Endothelial cell of umbilical vein (primary cell): ENCODE results near the gene TCF7L2. TPM values are rescaled to one million over a fixed set of nuclear protein-coding genes. Genes with fewer than 3 reads are reported as not detected.

Experiments used
- BruUV-seq: library from RNA; stranded (reverse); fragments of 400-500 nt; replicated peaks from 2 replicates; lab custom pipeline; 2021; lab: Mats Ljungman, UMichigan
- CTCF ChIA-PET: fragments of 300-600, 350-600 bp; sonication (Branson Sonifier 250); formaldehyde crosslinking; loops from one replicate; lab custom pipeline; 2021; ENCODE audit warnings: antibody characterized with exemption, inconsistent platforms; lab: Charles Lee
- POLR2A ChIA-PET: fragments of 300-600, 350-600 bp; sonication (Branson Sonifier 250); formaldehyde crosslinking; loops from one replicate; lab custom pipeline; 2021; ENCODE audit warnings: antibody characterized with exemption, inconsistent platforms; lab: Charles Lee
- DNase-seq: peaks from one replicate; pipeline ENCODE4 v3.0.0-alpha.2; 2011; ENCODE audit warnings: low read depth, low spot score
- FAIRE-seq: peaks from 2 replicates; lab custom pipeline; 2011; peaks lifted over from hg19 to GRCh38; lab: Jason Lieb, UNC
- H2AFZ ChIP-seq: 2 replicates; pipeline ENCODE4 v1.6.0; 2012; ENCODE audit warnings: low read depth, low read length, control low read depth, inconsistent platforms
- H3K27ac ChIP-seq: 2 replicates; pipeline ENCODE4 v1.5.1; 2011; ENCODE audit warnings: low read depth, mild to moderate bottlenecking, control low read depth, low read length, moderate library complexity; ENCODE audit not compliant: insufficient read depth
- H3K27me3 ChIP-seq, 2 experiments: 2 replicates each; pipeline versions ENCODE4 v1.6.0 to v1.6.1; 2011; ENCODE audit warnings: low read length in 2 of 2, mixed read lengths in 1 of 2; ENCODE audit not compliant: control insufficient read depth in 2 of 2, insufficient read depth in 2 of 2
- H3K36me3 ChIP-seq, 2 experiments: 2 replicates in 1 of 2; 3 replicates in 1 of 2; pipeline ENCODE4 v1.5.1; 2011; ENCODE audit warnings: low read length in 2 of 2, mild to moderate bottlenecking in 1 of 2, moderate library complexity in 1 of 2; ENCODE audit not compliant: control insufficient read depth in 2 of 2, insufficient read depth in 2 of 2; ENCODE audit errors: extremely low read depth in 1 of 2
- H3K4me1 ChIP-seq: 3 replicates; pipeline ENCODE4 v1.5.1; 2011; ENCODE audit warnings: mild to moderate bottlenecking, low read length; ENCODE audit not compliant: control insufficient read depth, insufficient read depth; ENCODE audit errors: extremely low read depth
- H3K4me2 ChIP-seq: 2 replicates; pipeline ENCODE4 v1.6.1; 2011; ENCODE audit warnings: low read length, control low read depth, mixed read lengths; ENCODE audit not compliant: insufficient read depth
- H3K4me3 ChIP-seq, 3 experiments: fragments of 200-600 bp in 1 of 3; sonication (generic), shearing (Covaris generic) in 1 of 3; replicated peaks in 1 of 3; 2 replicates each; pipeline ENCODE4 v1.5.1; 2011 to 2016; ENCODE audit warnings: control low read depth in 3 of 3, low read length in 3 of 3, mild to moderate bottlenecking in 2 of 3, inconsistent platforms in 1 of 3, low read depth in 1 of 3, moderate library complexity in 1 of 3; ENCODE audit not compliant: insufficient read depth in 1 of 3
- H3K79me2 ChIP-seq: 2 replicates; pipeline ENCODE4 v1.6.0; 2012; ENCODE audit warnings: low read length, inconsistent platforms; ENCODE audit not compliant: control insufficient read depth, insufficient read depth
- H3K9ac ChIP-seq: replicated peaks from 2 replicates; pipeline ENCODE3; 2011; ENCODE audit warnings: low read length, control low read depth; ENCODE audit not compliant: insufficient read depth; ENCODE audit errors: extremely low read depth
- H3K9me1 ChIP-seq: replicated peaks from 3 replicates; pipeline ENCODE4 v1.6.0; 2011; ENCODE audit warnings: mild to moderate bottlenecking, low read length; ENCODE audit not compliant: control insufficient read depth, insufficient read depth; ENCODE audit errors: extremely low read depth
- H3K9me3 ChIP-seq: replicated peaks from 2 replicates; pipeline ENCODE4 v1.5.1; 2012; ENCODE audit warnings: low read length, inconsistent platforms; ENCODE audit not compliant: control insufficient read depth, insufficient read depth
- H4K20me1 ChIP-seq: replicated peaks from 2 replicates; pipeline ENCODE3; 2011; ENCODE audit warnings: mild to moderate bottlenecking, low read length; ENCODE audit not compliant: control insufficient read depth, insufficient read depth; ENCODE audit errors: extremely low read depth
- CTCF ChIP-seq, 2 donors: IDR thresholded peaks; 1 replicate in 1 of 2; 2 replicates in 1 of 2; pipeline ENCODE4 v1.5.1; 2011; ENCODE audit warnings: low read length in 2 of 2, mild to moderate bottlenecking in 2 of 2, moderate library complexity in 2 of 2, control low read depth in 1 of 2, inconsistent platforms in 1 of 2, low read depth in 1 of 2; ENCODE audit not compliant: insufficient read depth in 1 of 2; ENCODE audit errors: extremely low read depth in 1 of 2
- EZH2 ChIP-seq: IDR thresholded peaks from 2 replicates; pipeline ENCODE4 v1.6.1; 2012; ENCODE audit warnings: borderline replicate concordance, low read depth, mild to moderate bottlenecking, moderate library complexity, low read length, inconsistent platforms; ENCODE audit not compliant: severe bottlenecking
- FOS ChIP-seq: IDR thresholded peaks from 2 replicates; pipeline ENCODE4 v1.6.1; 2011; ENCODE audit warnings: mild to moderate bottlenecking, low read length, moderate library complexity, borderline replicate concordance; ENCODE audit not compliant: insufficient read depth
- GATA2 ChIP-seq: IDR thresholded peaks from 2 replicates; pipeline ENCODE4 v1.7.0; 2011; ENCODE audit warnings: low read depth, mild to moderate bottlenecking, moderate library complexity, mixed read lengths, low read length; ENCODE audit not compliant: insufficient read length, insufficient read depth
- JUN ChIP-seq: IDR thresholded peaks from 2 replicates; pipeline ENCODE4 v1.6.1; 2011; ENCODE audit warnings: borderline replicate concordance, low read depth; ENCODE audit not compliant: insufficient read length, insufficient read depth
- MAX ChIP-seq: IDR thresholded peaks from 2 replicates; pipeline ENCODE4 v1.6.1; 2011; ENCODE audit not compliant: insufficient read depth, insufficient read length
- MYC ChIP-seq: IDR thresholded peaks from one replicate; pipeline ENCODE4 v1.6.1; 2011; ENCODE audit warnings: mild to moderate bottlenecking, low read depth, low read length
- POLR2A ChIP-seq: IDR thresholded peaks from 2 replicates; pipeline ENCODE4 v1.6.1; 2012; ENCODE audit warnings: low read depth, mild to moderate bottlenecking, control low read depth, low read length
- POLR2AphosphoS5 ChIP-seq: IDR thresholded peaks from 2 replicates; pipeline ENCODE4 v1.6.1; 2012; ENCODE audit warnings: low read depth, mild to moderate bottlenecking, control low read depth, low read length, moderate library complexity; ENCODE audit not compliant: insufficient read depth
- dilution Hi-C: fragments of 300-500 bp; cut with MboI; formaldehyde crosslinking; loops from one replicate; pipeline ENCODE4 v1.15.0; 2019; ENCODE audit warnings: low sequenced_read_pairs; ENCODE audit not compliant: extremely low pct_ligation_motif_present
- intact Hi-C: fragments of 100-400 bp; cut with micrococcal nuclease; formaldehyde crosslinking; loops from one replicate; pipeline ENCODE4 v1.10.0; 2022
- polyA plus RNA-seq, 4 experiments: library from polyadenylated mRNA; depleted of rRNA in 3 of 4; stranded (reverse) in 3 of 4; unstranded in 1 of 4; fragments of >200 nt; gene quantifications; 2 replicates each; pipeline versions ENCODE4 v1.2.1 to v1.2.3, GENCODE V29; 2011 to 2012; ENCODE audit warnings: missing spikeins in 1 of 4
- total RNA-seq: library from RNA; stranded (reverse); gene quantifications from 2 replicates; pipeline ENCODE4 v1.2.3, GENCODE V29; 2021

TCF7L2 gene
- total and polyA plus RNA-seq, 2 donors (not counting 3 experiments of a cell fraction or from before 2014, with no cell fraction given), result 9.9 to 21.8 TPM

GRCh38 chr10:113080061-113080924 lies 130.2 kb downstream of the TCF7L2 start:
- DNase-seq, result no peak
- ChIA-PET POLR2A (no interaction called here), CTCF (interaction anchor here (0.9 to 1.4 kb wide), 8 partner anchors 13 to 305 kb away, joined by 3 to 12 read pairs (median 4); no protein-coding TSS in a partner anchor)
- no peaks in the 10 kb centered on the region for H3K4me1 ChIP-seq
- dilution Hi-C loops (no loop called here), intact Hi-C loops (no loop called here)
- no peaks in the 10 kb centered on the region for H3K9me1 ChIP-seq
- H3K4me2 ChIP-seq, result no peak overlapping the region
- BruUV-seq, result no TSS peak
- no peaks in the 10 kb centered on the region for H3K9me3 ChIP-seq
- TF ChIP-seq POLR2A (no peak), MAX (no peak), EZH2 (no peak), POLR2AphosphoS5 (no peak), MYC (no peak), CTCF (IDR thresholded peaks at IDR 0.05; ENCODE audit: extremely low read depth in 1 of 2, insufficient read depth in 1 of 2, low read depth in 1 of 2, low read length in 2 of 2) (no peak), JUN (no peak), GATA2 (no peak), FOS (no peak)
- no peak overlapping the region for H3K27ac ChIP-seq
- FAIRE-seq, result no peak
- H4K20me1 ChIP-seq, result no peaks in the 10 kb centered on the region
- H2AFZ ChIP-seq, result no peak overlapping the region
- H3K9ac ChIP-seq, result no peak overlapping the region
- H3K79me2 ChIP-seq, result no peaks in the 10 kb centered on the region
- H3K27me3 ChIP-seq, result no peaks in the 10 kb centered on the region
- no peaks in the 10 kb centered on the region for H3K36me3 ChIP-seq
- no peak overlapping the region for H3K4me3 ChIP-seq
